HepG2 (cell line): ENCODE measurements around the gene LAMB3. TPM values are rescaled to one million over a fixed set of nuclear protein-coding genes. Genes with fewer than 3 reads are reported as not detected.

Source experiments
- ATAC-seq: fragments of 200-7000 bp; cut with Tn5 transposase; 3 replicates; pipeline ENCODE4 v1.9.1; 2020; ENCODE audit warnings: mild to moderate bottlenecking, moderate library complexity
- BruUV-seq: library from RNA; stranded (reverse); fragments of 400-500 nt; replicated peaks from 2 replicates; lab custom pipeline; 2021; lab: Mats Ljungman, UMichigan
- CTCF ChIA-PET: fragments of 300-600 bp; formaldehyde crosslinking; extraction: SDS; loops from one replicate; lab custom pipeline; 2021; ENCODE audit warnings: low total read pairs, inconsistent platforms, low intra/inter-chr PET ratio; lab: Yijun Ruan, JAX
- POLR2A ChIA-PET: fragments of 350-600 bp; sonication (Branson Sonifier 250); formaldehyde crosslinking; loops from one replicate; lab custom pipeline; 2020; ENCODE audit warnings: antibody characterized with exemption, inconsistent platforms; lab: Yijun Ruan, JAX
- DNase-seq: peaks from one replicate; pipeline ENCODE4 v3.0.0-alpha.2; 2015; ENCODE audit warnings: low spot score
- FAIRE-seq: peaks from 3 replicates; lab custom pipeline; 2011; peaks lifted over from hg19 to GRCh38; lab: Jason Lieb, UNC
- H2AFZ ChIP-seq: one replicate; pipeline ENCODE4 v1.6.1; 2011; ENCODE audit warnings: low read length, inconsistent platforms
- H3K27ac ChIP-seq: fragments of 300-600 bp; 3 replicates; pipeline ENCODE4 v1.8.0; 2011; ENCODE audit warnings: mixed run types, mild to moderate bottlenecking, mixed read lengths, low read length, inconsistent platforms; ENCODE audit not compliant: insufficient read depth; ENCODE audit errors: extremely low read length
- H3K27me3 ChIP-seq, 2 experiments: fragments of 200-600 bp in 1 of 2; 2 replicates in 1 of 2; 3 replicates in 1 of 2; pipeline versions ENCODE4 v1.6.0 to v1.8.0; 2011; ENCODE audit warnings: low read length in 2 of 2, mild to moderate bottlenecking in 2 of 2, moderate library complexity in 2 of 2, inconsistent platforms in 1 of 2; ENCODE audit not compliant: insufficient read depth in 2 of 2, control insufficient read depth in 1 of 2
- H3K36me3 ChIP-seq, 2 experiments: fragments of 200-600 bp in 1 of 2; replicated peaks in 1 of 2; 2 replicates in 1 of 2; 3 replicates in 1 of 2; pipeline versions ENCODE4 v1.5.1 to v1.8.0; 2011; ENCODE audit warnings: low read length in 2 of 2, inconsistent platforms in 1 of 2; ENCODE audit not compliant: insufficient read depth in 2 of 2, control insufficient read depth in 1 of 2
- H3K4me1 ChIP-seq: 2 replicates; pipeline ENCODE4 v1.5.1; 2012; ENCODE audit warnings: low read length, inconsistent platforms; ENCODE audit not compliant: insufficient read depth
- H3K4me2 ChIP-seq: 2 replicates; pipeline ENCODE4 v1.6.0; 2011; ENCODE audit warnings: low read depth, low read length, inconsistent platforms
- H3K4me3 ChIP-seq, 3 experiments: fragments of 200-600 bp in 1 of 3; sonication (generic), shearing (Covaris generic) in 1 of 3; replicated peaks in 1 of 3; 2 replicates each; pipeline ENCODE4 v1.5.1; 2011 to 2016; ENCODE audit warnings: low read length in 3 of 3, inconsistent platforms in 2 of 3, low read depth in 2 of 3, mild to moderate bottlenecking in 2 of 3, control low read depth in 1 of 3, mixed read lengths in 1 of 3; ENCODE audit not compliant: insufficient read depth in 1 of 3
- H3K79me2 ChIP-seq: one replicate; pipeline ENCODE4 v1.6.1; 2011; ENCODE audit warnings: low read length, inconsistent platforms; ENCODE audit not compliant: insufficient read depth
- H3K9ac ChIP-seq: 2 replicates; pipeline ENCODE4 v1.6.0; 2011; ENCODE audit warnings: mild to moderate bottlenecking, low read depth, low read length, inconsistent platforms; ENCODE audit not compliant: insufficient read depth
- H3K9me3 ChIP-seq: 2 replicates; pipeline ENCODE4 v1.5.1; 2012; ENCODE audit warnings: mild to moderate bottlenecking, low read length
- H4K20me1 ChIP-seq: 2 replicates; pipeline ENCODE4 v1.6.0; 2011; ENCODE audit warnings: inconsistent platforms, mild to moderate bottlenecking, low read length, moderate library complexity; ENCODE audit not compliant: insufficient read depth
- DMAP1 ChIP-seq: IDR thresholded peaks from 2 replicates; pipeline ENCODE4 v1.6.1; 2016
- HNF4A ChIP-seq: sonication (generic); formaldehyde crosslinking; IDR thresholded peaks from 2 replicates; pipeline ENCODE4 v1.4.0; 2020; ENCODE audit warnings: missing genetic modification reagents
- MZF1 ChIP-seq: sonication (generic); formaldehyde crosslinking; IDR thresholded peaks from 2 replicates; pipeline ENCODE4 v1.8.1; 2023; ENCODE audit warnings: mild to moderate bottlenecking, missing genetic modification reagents, borderline replicate concordance
- POLR2A ChIP-seq, 2 experiments: IDR thresholded peaks; 2 replicates each; pipeline ENCODE4 v1.6.1; 2011; ENCODE audit warnings: low read depth in 2 of 2, low read length in 2 of 2, mild to moderate bottlenecking in 1 of 2, moderate library complexity in 1 of 2; ENCODE audit not compliant: insufficient read depth in 1 of 2
- REXO4 ChIP-seq: sonication (generic); formaldehyde crosslinking; IDR thresholded peaks from 2 replicates; pipeline ENCODE4 v1.8.0; 2022; ENCODE audit warnings: missing genetic modification reagents, mild to moderate bottlenecking, borderline replicate concordance
- ZNF34 ChIP-seq: sonication (generic); formaldehyde crosslinking; IDR thresholded peaks from 2 replicates; pipeline ENCODE4 v1.4.0; 2020; ENCODE audit warnings: mild to moderate bottlenecking, missing genetic modification reagents, borderline replicate concordance
- ZNF547 ChIP-seq: sonication (generic); formaldehyde crosslinking; IDR thresholded peaks from 2 replicates; pipeline ENCODE4 v1.5.1; 2020; ENCODE audit warnings: mild to moderate bottlenecking, missing genetic modification reagents
- ZNF567 ChIP-seq: sonication (generic); formaldehyde crosslinking; IDR thresholded peaks from 2 replicates; pipeline ENCODE4 v1.8.1; 2023; ENCODE audit warnings: mild to moderate bottlenecking, missing genetic modification reagents, borderline replicate concordance
- ZSCAN30 ChIP-seq: sonication (generic); formaldehyde crosslinking; IDR thresholded peaks from 2 replicates; pipeline ENCODE4 v1.5.0; 2020; ENCODE audit warnings: mild to moderate bottlenecking, missing genetic modification reagents
- WGBS: methylation state at CpG from one replicate; pipeline ENCODE4 v1.1.6; 2017; ENCODE audit warnings: low lambda C conversion rate; 5-methylcytosine and 5-hydroxymethylcytosine counted together
- in situ Hi-C: cut with HindIII; loops from 2 replicates; pipeline ENCODE4 v1.10.0; 2017; ENCODE audit warnings: low pct_unique_long_range_greater_than_20kb; ENCODE audit not compliant: extremely low pct_ligation_motif_present
- intact Hi-C: fragments of 100-400 bp; cut with micrococcal nuclease; formaldehyde crosslinking; loops from one replicate; pipeline ENCODE4 v1.10.0; 2022; ENCODE audit not compliant: unreplicated experiment
- polyA plus RNA-seq, 8 experiments: library from polyadenylated mRNA; depleted of rRNA in 3 of 8; stranded (reverse) in 7 of 8; unstranded in 1 of 8; fragments of >200 nt; fragmentation: Illumina TruSeq in 4 of 8; extraction: Trizol in 4 of 8; gene quantifications; 2 replicates each; pipeline versions ENCODE4 v1.2.1 to v1.2.3, GENCODE V29; 2011 to 2016; ENCODE audit warnings: low read depth in 4 of 8, missing spikeins in 1 of 8, mixed read lengths in 1 of 8; ENCODE audit not compliant: insufficient read depth in 1 of 8
- total RNA-seq, 5 experiments: library from RNA; depleted of rRNA; stranded (reverse); fragments of >200 nt; fragmentation: Illumina TruSeq; extraction: Trizol; gene quantifications; 2 replicates each; pipeline ENCODE4 v1.2.3, GENCODE V29; 2016; ENCODE audit warnings: low read depth in 1 of 5
- TF ChIP-seq, protein P1 (sequence below): sonication (generic); formaldehyde crosslinking; IDR thresholded peaks from 2 replicates; pipeline ENCODE4 v1.4.0; 2020; ENCODE audit warnings: missing genetic modification reagents
- TF ChIP-seq, protein P2 (sequence below): sonication (generic); formaldehyde crosslinking; IDR thresholded peaks from 2 replicates; pipeline ENCODE4 v1.4.0; 2020; ENCODE audit warnings: missing genetic modification reagents, borderline replicate concordance
- TF ChIP-seq, protein P3 (sequence below): sonication (generic); formaldehyde crosslinking; IDR thresholded peaks from 2 replicates; pipeline ENCODE4 v1.5.0; 2020; ENCODE audit warnings: mild to moderate bottlenecking, low read depth, missing genetic modification reagents, borderline replicate concordance

The LAMB3 gene
- total and polyA plus RNA-seq, 2 of the 13 experiments (the other 11 are each of a cell fraction or from before 2014, with no cell fraction given), result 0.18 to 0.24 TPM

DNA sequence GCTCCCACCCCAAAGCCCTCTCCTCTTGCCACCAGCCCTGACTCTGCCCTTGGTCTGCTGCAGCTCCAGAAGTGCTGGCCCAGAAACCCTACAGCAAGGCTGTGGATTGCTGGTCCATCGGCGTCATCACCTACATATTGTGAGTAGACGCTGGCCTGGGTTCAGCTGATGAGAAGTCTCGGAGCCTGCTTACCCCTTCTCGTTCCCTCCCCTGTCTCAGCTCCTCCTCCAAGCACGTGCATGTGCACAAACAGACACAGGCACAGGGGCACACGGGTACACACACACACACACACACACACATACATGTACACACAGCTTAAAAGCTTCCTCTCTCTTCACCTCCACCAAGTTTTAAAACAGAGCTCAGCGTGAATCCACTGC lies 44.4 kb downstream of the LAMB3 start (continued):
- TF ChIP-seq ZNF34 (no peak), POLR2A (IDR thresholded peaks at IDR 0.05; ENCODE audit: insufficient read depth in 1 of 2, low read depth in 2 of 2, low read length in 2 of 2) (no peak)

DNA sequence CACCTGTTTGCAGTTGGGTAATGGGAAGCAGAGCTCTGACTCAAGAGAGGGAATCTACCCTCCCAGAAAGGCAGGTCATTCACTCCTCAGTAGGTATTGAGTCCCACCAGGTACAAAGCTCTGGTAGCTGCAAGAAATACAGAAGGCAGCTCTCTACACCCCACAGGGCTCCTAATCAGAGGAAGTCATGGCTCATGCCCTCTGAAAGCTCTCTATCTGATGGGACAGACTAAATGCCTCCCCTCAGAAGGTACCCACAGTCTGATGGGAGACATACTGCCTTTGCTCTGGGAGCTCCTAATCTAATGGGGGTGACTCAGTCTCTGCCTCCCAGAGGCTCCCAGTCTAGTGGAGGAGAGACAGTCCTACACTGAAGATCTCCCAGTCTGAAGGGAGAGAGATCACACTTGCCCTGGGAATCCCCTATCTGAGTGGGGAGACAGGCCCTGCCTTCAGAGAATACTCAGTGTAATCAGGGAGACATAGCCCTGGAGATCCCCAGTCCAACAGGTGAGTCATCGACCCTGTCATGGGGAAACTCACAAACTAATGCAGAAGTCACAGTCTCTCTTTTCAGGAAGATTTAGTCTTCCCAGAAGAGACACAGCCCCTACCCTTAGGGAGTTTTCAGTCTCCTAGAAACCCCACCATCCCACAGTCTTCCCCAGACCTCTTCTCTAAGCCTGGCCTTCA lies 45.0 kb downstream of the LAMB3 start:
- Histone ChIP-seq H3K79me2 (no peaks in the 10 kb centered on the region), H3K27ac (no peak overlapping the region), H3K27me3 (no peaks in the 10 kb centered on the region), H3K4me1 (no peaks in the 10 kb centered on the region), H3K9ac (no peak overlapping the region), H4K20me1 (no peaks in the 10 kb centered on the region), H3K36me3 (no peaks in the 10 kb centered on the region), H3K4me3 (no peak overlapping the region), H3K9me3 (no peaks in the 10 kb centered on the region), H2AFZ (no peak overlapping the region), H3K4me2 (no peak overlapping the region)
- POLR2A ChIA-PET, result no interaction called here
- WGBS, result no CpG with 5 or more reads among the region's 1 CpG
- CTCF ChIA-PET, result no interaction called here
- DNase-seq, result no peak
- ATAC-seq, result no peak
- FAIRE-seq, result no peak
- intact Hi-C loops (no loop called here), in situ Hi-C loops (no loop called here)
- no peak for TF ChIP-seq ZNF547 (CRISPR knock-in tag)
- TF ChIP-seq HNF4A (CRISPR knock-in tag), result no peak
- no peak for TF ChIP-seq ZNF567 (CRISPR knock-in tag)
- TF ChIP-seq, protein P1, sequence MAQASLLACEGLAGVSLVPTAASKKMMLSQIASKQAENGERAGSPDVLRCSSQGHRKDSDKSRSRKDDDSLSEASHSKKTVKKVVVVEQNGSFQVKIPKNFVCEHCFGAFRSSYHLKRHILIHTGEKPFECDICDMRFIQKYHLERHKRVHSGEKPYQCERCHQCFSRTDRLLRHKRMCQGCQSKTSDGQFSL (CRISPR knock-in tag), result no peak
- TF ChIP-seq, all 625 proteins: peak for 0
- no TSS peak for BruUV-seq

DNA sequence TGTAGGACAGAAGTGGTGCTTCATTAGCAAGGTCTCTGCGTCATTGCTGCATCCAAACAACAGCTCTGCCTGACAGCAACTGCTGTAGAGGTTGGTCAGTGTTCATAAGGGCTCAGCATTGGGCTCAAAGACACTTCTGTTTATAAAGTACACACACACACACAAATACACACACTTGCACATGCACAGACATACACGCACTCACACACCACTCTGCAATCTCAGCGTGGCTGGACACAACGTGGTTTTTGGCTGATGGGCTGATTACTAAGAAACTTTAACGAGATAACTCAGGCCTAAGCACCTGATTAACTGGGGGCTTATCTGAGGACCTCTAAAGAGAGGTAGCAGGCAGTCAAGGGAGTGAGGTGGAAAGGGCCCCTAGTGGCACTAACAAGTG lies 48.3 kb downstream of the LAMB3 start:
- DNase-seq (no peak), FAIRE-seq (no peak), ATAC-seq (no peak)
- 19% methylated on average over 5 of the region's 5 CpGs for WGBS
- CTCF ChIA-PET, result no interaction called here
- H3K9me3 ChIP-seq, result no peaks in the 10 kb centered on the region
- intact Hi-C loops, result no loop called here
- no TSS peak for BruUV-seq
- no peaks in the 10 kb centered on the region for H3K79me2 ChIP-seq
- in situ Hi-C loops, result no loop called here
- no peaks in the 10 kb centered on the region for H3K36me3 ChIP-seq
- no peak overlapping the region for H3K4me2 ChIP-seq
- H4K20me1 ChIP-seq, result no peaks in the 10 kb centered on the region
- H3K27me3 ChIP-seq, result no peaks in the 10 kb centered on the region
- no peak overlapping the region for H3K4me3 ChIP-seq
- no peak overlapping the region for H3K9ac ChIP-seq
- H3K27ac ChIP-seq, result no peak overlapping the region
- POLR2A ChIA-PET, result no interaction called here
- H3K4me1 ChIP-seq, result no peaks in the 10 kb centered on the region
- H2AFZ ChIP-seq, result no peak overlapping the region
- no peak for TF ChIP-seq ZSCAN30 (CRISPR knock-in tag)
- TF ChIP-seq, protein P2, sequence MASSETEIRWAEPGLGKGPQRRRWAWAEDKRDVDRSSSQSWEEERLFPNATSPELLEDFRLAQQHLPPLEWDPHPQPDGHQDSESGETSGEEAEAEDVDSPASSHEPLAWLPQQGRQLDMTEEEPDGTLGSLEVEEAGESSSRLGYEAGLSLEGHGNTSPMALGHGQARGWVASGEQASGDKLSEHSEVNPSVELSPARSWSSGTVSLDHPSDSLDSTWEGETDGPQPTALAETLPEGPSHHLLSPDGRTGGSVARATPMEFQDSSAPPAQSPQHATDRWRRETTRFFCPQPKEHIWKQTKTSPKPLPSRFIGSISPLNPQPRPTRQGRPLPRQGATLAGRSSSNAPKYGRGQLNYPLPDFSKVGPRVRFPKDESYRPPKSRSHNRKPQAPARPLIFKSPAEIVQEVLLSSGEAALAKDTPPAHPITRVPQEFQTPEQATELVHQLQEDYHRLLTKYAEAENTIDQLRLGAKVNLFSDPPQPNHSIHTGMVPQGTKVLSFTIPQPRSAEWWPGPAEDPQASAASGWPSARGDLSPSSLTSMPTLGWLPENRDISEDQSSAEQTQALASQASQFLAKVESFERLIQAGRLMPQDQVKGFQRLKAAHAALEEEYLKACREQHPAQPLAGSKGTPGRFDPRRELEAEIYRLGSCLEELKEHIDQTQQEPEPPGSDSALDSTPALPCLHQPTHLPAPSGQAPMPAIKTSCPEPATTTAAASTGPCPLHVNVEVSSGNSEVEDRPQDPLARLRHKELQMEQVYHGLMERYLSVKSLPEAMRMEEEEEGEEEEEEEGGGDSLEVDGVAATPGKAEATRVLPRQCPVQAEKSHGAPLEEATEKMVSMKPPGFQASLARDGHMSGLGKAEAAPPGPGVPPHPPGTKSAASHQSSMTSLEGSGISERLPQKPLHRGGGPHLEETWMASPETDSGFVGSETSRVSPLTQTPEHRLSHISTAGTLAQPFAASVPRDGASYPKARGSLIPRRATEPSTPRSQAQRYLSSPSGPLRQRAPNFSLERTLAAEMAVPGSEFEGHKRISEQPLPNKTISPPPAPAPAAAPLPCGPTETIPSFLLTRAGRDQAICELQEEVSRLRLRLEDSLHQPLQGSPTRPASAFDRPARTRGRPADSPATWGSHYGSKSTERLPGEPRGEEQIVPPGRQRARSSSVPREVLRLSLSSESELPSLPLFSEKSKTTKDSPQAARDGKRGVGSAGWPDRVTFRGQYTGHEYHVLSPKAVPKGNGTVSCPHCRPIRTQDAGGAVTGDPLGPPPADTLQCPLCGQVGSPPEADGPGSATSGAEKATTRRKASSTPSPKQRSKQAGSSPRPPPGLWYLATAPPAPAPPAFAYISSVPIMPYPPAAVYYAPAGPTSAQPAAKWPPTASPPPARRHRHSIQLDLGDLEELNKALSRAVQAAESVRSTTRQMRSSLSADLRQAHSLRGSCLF, result no peak
- TF ChIP-seq REXO4, result no peak
- TF ChIP-seq, protein P3, sequence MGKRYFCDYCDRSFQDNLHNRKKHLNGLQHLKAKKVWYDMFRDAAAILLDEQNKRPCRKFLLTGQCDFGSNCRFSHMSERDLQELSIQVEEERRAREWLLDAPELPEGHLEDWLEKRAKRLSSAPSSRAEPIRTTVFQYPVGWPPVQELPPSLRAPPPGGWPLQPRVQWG, result no peak
- TF ChIP-seq MZF1, result no peak
- no peak for TF ChIP-seq DMAP1 (CRISPR knock-in tag)
